Endothelial cell of umbilical vein (primary cell): ENCODE measurements around the gene YWHAG. TPM values are rescaled to one million over a fixed set of nuclear protein-coding genes. Genes with fewer than 3 reads are reported as not detected.

ENCODE experiments used
- BruUV-seq: library from RNA; stranded (reverse); fragments of 400-500 nt; replicated peaks from 2 replicates; lab custom pipeline; 2021; lab: Mats Ljungman, UMichigan
- CTCF ChIA-PET: fragments of 300-600, 350-600 bp; sonication (Branson Sonifier 250); formaldehyde crosslinking; loops from one replicate; lab custom pipeline; 2021; ENCODE audit warnings: antibody characterized with exemption, inconsistent platforms; lab: Charles Lee
- POLR2A ChIA-PET: fragments of 300-600, 350-600 bp; sonication (Branson Sonifier 250); formaldehyde crosslinking; loops from one replicate; lab custom pipeline; 2021; ENCODE audit warnings: antibody characterized with exemption, inconsistent platforms; lab: Charles Lee
- DNase-seq: peaks from one replicate; pipeline ENCODE4 v3.0.0-alpha.2; 2011; ENCODE audit warnings: low read depth, low spot score
- FAIRE-seq: peaks from 2 replicates; lab custom pipeline; 2011; peaks lifted over from hg19 to GRCh38; lab: Jason Lieb, UNC
- H2AFZ ChIP-seq: 2 replicates; pipeline ENCODE4 v1.6.0; 2012; ENCODE audit warnings: low read depth, low read length, control low read depth, inconsistent platforms
- H3K27ac ChIP-seq: 2 replicates; pipeline ENCODE4 v1.5.1; 2011; ENCODE audit warnings: low read depth, mild to moderate bottlenecking, control low read depth, low read length, moderate library complexity; ENCODE audit not compliant: insufficient read depth
- H3K27me3 ChIP-seq, 2 experiments: 2 replicates each; pipeline versions ENCODE4 v1.6.0 to v1.6.1; 2011; ENCODE audit warnings: low read length in 2 of 2, mixed read lengths in 1 of 2; ENCODE audit not compliant: control insufficient read depth in 2 of 2, insufficient read depth in 2 of 2
- H3K36me3 ChIP-seq, 2 experiments: 2 replicates in 1 of 2; 3 replicates in 1 of 2; pipeline ENCODE4 v1.5.1; 2011; ENCODE audit warnings: low read length in 2 of 2, mild to moderate bottlenecking in 1 of 2, moderate library complexity in 1 of 2; ENCODE audit not compliant: control insufficient read depth in 2 of 2, insufficient read depth in 2 of 2; ENCODE audit errors: extremely low read depth in 1 of 2
- H3K4me1 ChIP-seq: 3 replicates; pipeline ENCODE4 v1.5.1; 2011; ENCODE audit warnings: mild to moderate bottlenecking, low read length; ENCODE audit not compliant: control insufficient read depth, insufficient read depth; ENCODE audit errors: extremely low read depth
- H3K4me2 ChIP-seq: 2 replicates; pipeline ENCODE4 v1.6.1; 2011; ENCODE audit warnings: low read length, control low read depth, mixed read lengths; ENCODE audit not compliant: insufficient read depth
- H3K4me3 ChIP-seq, 3 experiments: fragments of 200-600 bp in 1 of 3; sonication (generic), shearing (Covaris generic) in 1 of 3; replicated peaks in 1 of 3; 2 replicates each; pipeline ENCODE4 v1.5.1; 2011 to 2016; ENCODE audit warnings: control low read depth in 3 of 3, low read length in 3 of 3, mild to moderate bottlenecking in 2 of 3, inconsistent platforms in 1 of 3, low read depth in 1 of 3, moderate library complexity in 1 of 3; ENCODE audit not compliant: insufficient read depth in 1 of 3
- H3K79me2 ChIP-seq: 2 replicates; pipeline ENCODE4 v1.6.0; 2012; ENCODE audit warnings: low read length, inconsistent platforms; ENCODE audit not compliant: control insufficient read depth, insufficient read depth
- H3K9ac ChIP-seq: replicated peaks from 2 replicates; pipeline ENCODE3; 2011; ENCODE audit warnings: low read length, control low read depth; ENCODE audit not compliant: insufficient read depth; ENCODE audit errors: extremely low read depth
- H3K9me1 ChIP-seq: replicated peaks from 3 replicates; pipeline ENCODE4 v1.6.0; 2011; ENCODE audit warnings: mild to moderate bottlenecking, low read length; ENCODE audit not compliant: control insufficient read depth, insufficient read depth; ENCODE audit errors: extremely low read depth
- H3K9me3 ChIP-seq: replicated peaks from 2 replicates; pipeline ENCODE4 v1.5.1; 2012; ENCODE audit warnings: low read length, inconsistent platforms; ENCODE audit not compliant: control insufficient read depth, insufficient read depth
- H4K20me1 ChIP-seq: replicated peaks from 2 replicates; pipeline ENCODE3; 2011; ENCODE audit warnings: mild to moderate bottlenecking, low read length; ENCODE audit not compliant: control insufficient read depth, insufficient read depth; ENCODE audit errors: extremely low read depth
- EZH2 ChIP-seq: IDR thresholded peaks from 2 replicates; pipeline ENCODE4 v1.6.1; 2012; ENCODE audit warnings: borderline replicate concordance, low read depth, mild to moderate bottlenecking, moderate library complexity, low read length, inconsistent platforms; ENCODE audit not compliant: severe bottlenecking
- GATA2 ChIP-seq: IDR thresholded peaks from 2 replicates; pipeline ENCODE4 v1.7.0; 2011; ENCODE audit warnings: low read depth, mild to moderate bottlenecking, moderate library complexity, mixed read lengths, low read length; ENCODE audit not compliant: insufficient read length, insufficient read depth
- JUN ChIP-seq: IDR thresholded peaks from 2 replicates; pipeline ENCODE4 v1.6.1; 2011; ENCODE audit warnings: borderline replicate concordance, low read depth; ENCODE audit not compliant: insufficient read length, insufficient read depth
- MYC ChIP-seq: IDR thresholded peaks from one replicate; pipeline ENCODE4 v1.6.1; 2011; ENCODE audit warnings: mild to moderate bottlenecking, low read depth, low read length
- POLR2AphosphoS5 ChIP-seq: IDR thresholded peaks from 2 replicates; pipeline ENCODE4 v1.6.1; 2012; ENCODE audit warnings: low read depth, mild to moderate bottlenecking, control low read depth, low read length, moderate library complexity; ENCODE audit not compliant: insufficient read depth
- dilution Hi-C: fragments of 300-500 bp; cut with MboI; formaldehyde crosslinking; loops from one replicate; pipeline ENCODE4 v1.15.0; 2019; ENCODE audit warnings: low sequenced_read_pairs; ENCODE audit not compliant: extremely low pct_ligation_motif_present
- intact Hi-C: fragments of 100-400 bp; cut with micrococcal nuclease; formaldehyde crosslinking; loops from one replicate; pipeline ENCODE4 v1.10.0; 2022
- polyA plus RNA-seq, 4 experiments: library from polyadenylated mRNA; depleted of rRNA in 3 of 4; stranded (reverse) in 3 of 4; unstranded in 1 of 4; fragments of >200 nt; gene quantifications; 2 replicates each; pipeline versions ENCODE4 v1.2.1 to v1.2.3, GENCODE V29; 2011 to 2012; ENCODE audit warnings: missing spikeins in 1 of 4
- total RNA-seq: library from RNA; stranded (reverse); gene quantifications from 2 replicates; pipeline ENCODE4 v1.2.3, GENCODE V29; 2021
- TF ChIP-seq, protein P1 (sequence below), 2 donors: IDR thresholded peaks; 1 replicate in 1 of 2; 2 replicates in 1 of 2; pipeline ENCODE4 v1.5.1; 2011; ENCODE audit warnings: low read length in 2 of 2, mild to moderate bottlenecking in 2 of 2, moderate library complexity in 2 of 2, control low read depth in 1 of 2, inconsistent platforms in 1 of 2, low read depth in 1 of 2; ENCODE audit not compliant: insufficient read depth in 1 of 2; ENCODE audit errors: extremely low read depth in 1 of 2
- TF ChIP-seq, protein P2 (sequence below): IDR thresholded peaks from 2 replicates; pipeline ENCODE4 v1.6.1; 2011; ENCODE audit not compliant: insufficient read depth, insufficient read length

YWHAG gene
- total and polyA plus RNA-seq, 2 donors (not counting 3 experiments of a cell fraction or from before 2014, with no cell fraction given), result 55.6 to 205 TPM

DNA sequence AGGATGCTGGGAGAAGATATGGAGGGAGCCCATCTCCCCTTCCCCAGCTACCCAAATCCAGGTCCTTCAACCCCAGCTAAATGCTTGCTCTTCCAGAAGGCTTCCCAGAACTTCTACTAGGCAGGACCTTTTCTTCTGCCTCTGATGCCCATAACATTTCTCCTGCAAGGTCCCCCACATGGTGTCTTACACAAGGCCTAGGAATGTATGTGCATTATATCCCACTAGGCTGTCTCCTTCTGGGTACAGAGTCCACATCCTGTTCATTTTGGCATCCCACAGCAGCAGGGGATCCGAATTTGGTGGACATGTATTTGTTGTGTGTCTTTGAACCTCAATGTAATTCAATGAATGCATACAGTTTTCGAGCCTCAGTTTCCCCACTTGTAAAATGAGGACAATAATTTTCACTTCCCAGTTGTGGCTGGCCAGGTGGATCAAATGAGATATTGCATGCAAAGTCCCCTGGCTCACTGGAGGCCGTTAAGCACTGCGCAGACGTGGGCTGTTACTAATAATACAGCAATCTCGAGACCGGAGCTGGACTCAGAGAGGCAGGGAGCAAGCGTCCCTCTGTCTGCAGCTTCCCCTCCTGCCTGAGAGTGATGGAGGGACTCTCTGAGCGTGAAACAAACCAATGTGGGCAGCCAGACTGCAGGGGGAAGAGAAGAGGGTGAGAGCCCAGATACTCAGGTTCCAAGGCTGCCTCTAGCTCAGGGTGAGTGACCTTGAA is 18.6 kb upstream of the YWHAG start:
- CTCF ChIA-PET, result interaction anchor here (1.1 kb wide), 1 partner anchor 10 kb away, joined by 4 read pairs; no protein-coding TSS in a partner anchor
- no peak for FAIRE-seq
- no peak overlapping the region for H3K4me3 ChIP-seq
- no peaks in the 10 kb centered on the region for H3K9me1 ChIP-seq
- no peak overlapping the region for H3K27ac ChIP-seq
- intact Hi-C loops (no loop called here), dilution Hi-C loops (no loop called here)
- no peaks in the 10 kb centered on the region for H3K36me3 ChIP-seq
- no peaks in the 10 kb centered on the region for H4K20me1 ChIP-seq
- BruUV-seq, result no TSS peak
- H3K4me2 ChIP-seq, result no peak overlapping the region
- H3K9me3 ChIP-seq, result no peaks in the 10 kb centered on the region
- H3K27me3 ChIP-seq, result no peaks in the 10 kb centered on the region
- TF ChIP-seq MYC, result no peak
- TF ChIP-seq, protein P1, sequence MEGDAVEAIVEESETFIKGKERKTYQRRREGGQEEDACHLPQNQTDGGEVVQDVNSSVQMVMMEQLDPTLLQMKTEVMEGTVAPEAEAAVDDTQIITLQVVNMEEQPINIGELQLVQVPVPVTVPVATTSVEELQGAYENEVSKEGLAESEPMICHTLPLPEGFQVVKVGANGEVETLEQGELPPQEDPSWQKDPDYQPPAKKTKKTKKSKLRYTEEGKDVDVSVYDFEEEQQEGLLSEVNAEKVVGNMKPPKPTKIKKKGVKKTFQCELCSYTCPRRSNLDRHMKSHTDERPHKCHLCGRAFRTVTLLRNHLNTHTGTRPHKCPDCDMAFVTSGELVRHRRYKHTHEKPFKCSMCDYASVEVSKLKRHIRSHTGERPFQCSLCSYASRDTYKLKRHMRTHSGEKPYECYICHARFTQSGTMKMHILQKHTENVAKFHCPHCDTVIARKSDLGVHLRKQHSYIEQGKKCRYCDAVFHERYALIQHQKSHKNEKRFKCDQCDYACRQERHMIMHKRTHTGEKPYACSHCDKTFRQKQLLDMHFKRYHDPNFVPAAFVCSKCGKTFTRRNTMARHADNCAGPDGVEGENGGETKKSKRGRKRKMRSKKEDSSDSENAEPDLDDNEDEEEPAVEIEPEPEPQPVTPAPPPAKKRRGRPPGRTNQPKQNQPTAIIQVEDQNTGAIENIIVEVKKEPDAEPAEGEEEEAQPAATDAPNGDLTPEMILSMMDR (IDR thresholded peaks at IDR 0.05; ENCODE audit: extremely low read depth in 1 of 2, insufficient read depth in 1 of 2, low read depth in 1 of 2, low read length in 2 of 2), result no peak
- no peak for TF ChIP-seq POLR2AphosphoS5
- no peak for TF ChIP-seq EZH2
- no peak for TF ChIP-seq GATA2
- TF ChIP-seq, protein P2, sequence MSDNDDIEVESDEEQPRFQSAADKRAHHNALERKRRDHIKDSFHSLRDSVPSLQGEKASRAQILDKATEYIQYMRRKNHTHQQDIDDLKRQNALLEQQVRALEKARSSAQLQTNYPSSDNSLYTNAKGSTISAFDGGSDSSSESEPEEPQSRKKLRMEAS, result no peak
- TF ChIP-seq JUN, result no peak
- POLR2A ChIA-PET, result no interaction called here
- H2AFZ ChIP-seq, result no peak overlapping the region
- H3K4me1 ChIP-seq, result peaks cover 19% of the 10 kb centered on the region
- no peaks in the 10 kb centered on the region for H3K79me2 ChIP-seq
- DNase-seq, result no peak
- no peak overlapping the region for H3K9ac ChIP-seq
